Gastroesophageal sphincter (tissue), 3 donors: Measurements from ENCODE around the gene IRF2.

ENCODE experiments used
- EP300 ChIP-seq: sonication (generic); formaldehyde crosslinking; IDR thresholded peaks from one replicate; pipeline ENCODE4 v1.6.1; 2017; ENCODE audit warnings: antibody characterized with exemption, mild to moderate bottlenecking
- POLR2A ChIP-seq, 2 donors: fragments of 450-650 bp; IDR thresholded peaks; one replicate each; pipeline ENCODE4 v1.6.1; 2017; ENCODE audit warnings: antibody characterized with exemption in 2 of 2, mild to moderate bottlenecking in 2 of 2, moderate library complexity in 1 of 2
- TF ChIP-seq, protein P1 (sequence below), 4 experiments: fragments of 200-600 bp in 2 of 4; fragments of 450-650 bp in 2 of 4; sonication (generic) in 1 of 4; IDR thresholded peaks; one replicate each; pipeline ENCODE4 v1.5.1; 2017 to 2019; ENCODE audit warnings: antibody characterized with exemption in 4 of 4, mild to moderate bottlenecking in 2 of 4, moderate library complexity in 2 of 4

DNA sequence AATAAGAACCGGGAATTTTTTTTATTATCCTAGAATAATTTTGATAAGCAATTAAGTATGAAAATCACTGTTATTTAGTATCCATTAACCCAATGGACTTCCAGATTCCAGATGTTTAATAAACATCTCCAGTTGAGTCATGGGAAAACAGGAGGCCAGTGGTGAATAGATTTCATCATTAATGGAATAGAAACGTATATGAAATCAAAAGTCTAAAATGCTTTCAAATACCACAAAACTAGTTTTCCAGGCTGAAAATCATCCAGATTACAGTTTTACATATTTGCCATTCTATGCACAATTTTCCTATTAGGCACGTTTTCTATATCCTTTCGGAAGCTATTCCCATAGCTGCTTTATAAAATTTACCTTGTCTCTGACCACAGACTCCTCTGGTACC is 35.0 kb downstream of the IRF2 start:
- no peak for TF ChIP-seq POLR2A (IDR thresholded peaks at IDR 0.05)
- TF ChIP-seq, protein P1, sequence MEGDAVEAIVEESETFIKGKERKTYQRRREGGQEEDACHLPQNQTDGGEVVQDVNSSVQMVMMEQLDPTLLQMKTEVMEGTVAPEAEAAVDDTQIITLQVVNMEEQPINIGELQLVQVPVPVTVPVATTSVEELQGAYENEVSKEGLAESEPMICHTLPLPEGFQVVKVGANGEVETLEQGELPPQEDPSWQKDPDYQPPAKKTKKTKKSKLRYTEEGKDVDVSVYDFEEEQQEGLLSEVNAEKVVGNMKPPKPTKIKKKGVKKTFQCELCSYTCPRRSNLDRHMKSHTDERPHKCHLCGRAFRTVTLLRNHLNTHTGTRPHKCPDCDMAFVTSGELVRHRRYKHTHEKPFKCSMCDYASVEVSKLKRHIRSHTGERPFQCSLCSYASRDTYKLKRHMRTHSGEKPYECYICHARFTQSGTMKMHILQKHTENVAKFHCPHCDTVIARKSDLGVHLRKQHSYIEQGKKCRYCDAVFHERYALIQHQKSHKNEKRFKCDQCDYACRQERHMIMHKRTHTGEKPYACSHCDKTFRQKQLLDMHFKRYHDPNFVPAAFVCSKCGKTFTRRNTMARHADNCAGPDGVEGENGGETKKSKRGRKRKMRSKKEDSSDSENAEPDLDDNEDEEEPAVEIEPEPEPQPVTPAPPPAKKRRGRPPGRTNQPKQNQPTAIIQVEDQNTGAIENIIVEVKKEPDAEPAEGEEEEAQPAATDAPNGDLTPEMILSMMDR (IDR thresholded peaks at IDR 0.05): no peak
- TF ChIP-seq EP300: no peak
